ENCODE results near the gene MYL10.

- TF ChIP-seq ZNF530 (CRISPR knock-in tag; IDR thresholded peaks at IDR 0.05; ENCODE audit: low read depth) (no peak), POLR2AphosphoS5 (IDR thresholded peaks at IDR 0.05; ENCODE audit: low read depth, low read length) (no peak), CTCF (CRISPR knock-in tag; IDR thresholded peaks at IDR 0.05) (no peak), ZNF225 (CRISPR knock-in tag; IDR thresholded peaks at IDR 0.05) (no peak), SP2 (CRISPR knock-in tag; IDR thresholded peaks at IDR 0.05) (no peak), FOXM1 (CRISPR knock-in tag; IDR thresholded peaks at IDR 0.05) (no peak), ZBTB42 (CRISPR knock-in tag; IDR thresholded peaks at IDR 0.05) (no peak), PREB (CRISPR knock-in tag; IDR thresholded peaks at IDR 0.05) (no peak), ATF6 (CRISPR knock-in tag; conservative IDR thresholded peaks at IDR 0.05) (no peak), TBP (CRISPR knock-in tag; IDR thresholded peaks at IDR 0.05) (no peak), CCAR2 (optimal IDR thresholded peaks at IDR 0.05; ENCODE audit: low read depth, low read length) (no peak), EP300 (IDR thresholded peaks at IDR 0.05; ENCODE audit: low read depth in 2 of 2, low read length in 2 of 2) (no peak), EP300 (CRISPR knock-in tag; IDR thresholded peaks at IDR 0.05; ENCODE audit: borderline replicate concordance) (no peak)
Observed at GRCh38 chr7:101630591-101630990, 1.5 kb upstream of the MYL10 start.

Measured in HepG2 (cell line).